Mononuclear cell (primary cell): ENCODE data around the gene PLEKHH2. TPM values are rescaled to one million over a fixed set of nuclear protein-coding genes. Genes with fewer than 3 reads are reported as not detected.

Source experiments
- H3K27me3 ChIP-seq: 2 replicates; pipeline ENCODE4 v1.6.0; 2011; ENCODE audit warnings: low read length, control low read depth; ENCODE audit not compliant: insufficient read depth
- H3K4me1 ChIP-seq: 2 replicates; pipeline ENCODE4 v1.5.1; 2011; ENCODE audit warnings: mild to moderate bottlenecking, low read length, control low read depth; ENCODE audit not compliant: insufficient read depth
- H3K4me3 ChIP-seq: 2 replicates; pipeline ENCODE4 v1.5.1; 2011; ENCODE audit warnings: mild to moderate bottlenecking, low read length, moderate library complexity
- H3K9me3 ChIP-seq: 2 replicates; pipeline ENCODE4 v1.5.1; 2011; ENCODE audit warnings: low read depth, mild to moderate bottlenecking, control low read depth, low read length
- total RNA-seq: library from RNA; depleted of rRNA; stranded (reverse); fragments of >200 nt; gene quantifications from one replicate; pipeline ENCODE4 v1.2.3, GENCODE V29; 2012

Gene PLEKHH2
- total RNA-seq, 1 donor: 2.3 TPM

- H3K9me3 ChIP-seq: no peaks in the 10 kb centered on the region
- H3K4me1 ChIP-seq: no peaks in the 10 kb centered on the region
- H3K4me3 ChIP-seq: no peak overlapping the region
- no peaks in the 10 kb centered on the region for H3K27me3 ChIP-seq
Observed at GRCh38 chr2:43751476-43751990, 114.5 kb downstream of the PLEKHH2 start.

GRCh38 chr2:43752302-43752701 is 115.2 kb downstream of the PLEKHH2 start:
- H3K27me3 ChIP-seq: no peaks in the 10 kb centered on the region
- no peak overlapping the region for H3K4me3 ChIP-seq
- H3K4me1 ChIP-seq: no peaks in the 10 kb centered on the region
- no peaks in the 10 kb centered on the region for H3K9me3 ChIP-seq

- H3K27me3 ChIP-seq: no peaks in the 10 kb centered on the region
- H3K4me1 ChIP-seq: no peaks in the 10 kb centered on the region
- no peaks in the 10 kb centered on the region for H3K9me3 ChIP-seq
- no peak overlapping the region for H3K4me3 ChIP-seq
Observed at GRCh38 chr2:43754180-43754579, 117.1 kb downstream of the PLEKHH2 start.

GRCh38 chr2:43758739-43759138 is 121.7 kb downstream of the PLEKHH2 start:
- Histone ChIP-seq H3K9me3 (no peaks in the 10 kb centered on the region), H3K4me3 (no peak overlapping the region), H3K4me1 (no peaks in the 10 kb centered on the region), H3K27me3 (no peaks in the 10 kb centered on the region)

- no peaks in the 10 kb centered on the region for H3K27me3 ChIP-seq
Observed at GRCh38 chr2:43759195-43759594, 122.1 kb downstream of the PLEKHH2 start.

GRCh38 chr2:43762286-43762685 is 125.2 kb downstream of the PLEKHH2 start:
- Histone ChIP-seq H3K4me1 (no peaks in the 10 kb centered on the region), H3K4me3 (no peak overlapping the region), H3K9me3 (no peaks in the 10 kb centered on the region), H3K27me3 (no peaks in the 10 kb centered on the region)

More at GRCh38 chr2:43759195-43759594, 122.1 kb downstream of the PLEKHH2 start:
- Histone ChIP-seq H3K9me3 (no peaks in the 10 kb centered on the region), H3K4me3 (no peak overlapping the region), H3K4me1 (no peaks in the 10 kb centered on the region)

GRCh38 chr2:43763091-43763490 is 126.0 kb downstream of the PLEKHH2 start:
- no peaks in the 10 kb centered on the region for H3K9me3 ChIP-seq
- H3K4me1 ChIP-seq: no peaks in the 10 kb centered on the region
- no peaks in the 10 kb centered on the region for H3K27me3 ChIP-seq
- H3K4me3 ChIP-seq: no peak overlapping the region

GRCh38 chr2:43764086-43764705 is 127.1 kb downstream of the PLEKHH2 start:
- Histone ChIP-seq H3K9me3 (no peaks in the 10 kb centered on the region), H3K4me1 (no peaks in the 10 kb centered on the region), H3K4me3 (no peak overlapping the region), H3K27me3 (no peaks in the 10 kb centered on the region)

- no peaks in the 10 kb centered on the region for H3K27me3 ChIP-seq
Observed at GRCh38 chr2:43766006-43766405, 128.9 kb downstream of the PLEKHH2 start.

GRCh38 chr2:43773876-43774613 is 137.0 kb downstream of the PLEKHH2 start, which contains the start of gene DYNC2LI1:
TSS of gene DYNC2LI1 (plus strand) at chr2:43774039. CDS start at chr2:43774139, 100 bp downstream.
- Histone ChIP-seq H3K4me3 (peak within 1 kb of the TSS; percentile 66), H3K9me3 (no peaks in the 10 kb centered on the region), H3K4me1 (peaks cover 8% of the 10 kb centered on the region), H3K27me3 (no peaks in the 10 kb centered on the region)

More at GRCh38 chr2:43766006-43766405, 128.9 kb downstream of the PLEKHH2 start:
- no peaks in the 10 kb centered on the region for H3K4me1 ChIP-seq
- H3K9me3 ChIP-seq: no peaks in the 10 kb centered on the region
- H3K4me3 ChIP-seq: no peak overlapping the region

- H3K4me1 ChIP-seq: peaks cover 8% of the 10 kb centered on the region
- H3K4me3 ChIP-seq: peak overlapping the region; percentile 66
- no peaks in the 10 kb centered on the region for H3K27me3 ChIP-seq
- no peaks in the 10 kb centered on the region for H3K9me3 ChIP-seq
Observed at GRCh38 chr2:43774617-43775016, 137.6 kb downstream of the PLEKHH2 start.

GRCh38 chr2:43776324-43776723 is 139.3 kb downstream of the PLEKHH2 start:
- H3K27me3 ChIP-seq: no peaks in the 10 kb centered on the region
- no peak overlapping the region for H3K4me3 ChIP-seq
- peaks cover 8% of the 10 kb centered on the region for H3K4me1 ChIP-seq
- H3K9me3 ChIP-seq: no peaks in the 10 kb centered on the region

- no peaks in the 10 kb centered on the region for H3K27me3 ChIP-seq
- H3K4me3 ChIP-seq: no peak overlapping the region
- no peaks in the 10 kb centered on the region for H3K9me3 ChIP-seq
Observed at GRCh38 chr2:43777306-43777926, 140.4 kb downstream of the PLEKHH2 start.

GRCh38 chr2:43778233-43778632 is 141.2 kb downstream of the PLEKHH2 start:
- Histone ChIP-seq H3K9me3 (no peaks in the 10 kb centered on the region), H3K4me3 (no peak overlapping the region), H3K27me3 (no peaks in the 10 kb centered on the region), H3K4me1 (peaks cover 8% of the 10 kb centered on the region)

More at GRCh38 chr2:43777306-43777926, 140.4 kb downstream of the PLEKHH2 start:
- H3K4me1 ChIP-seq: peaks cover 8% of the 10 kb centered on the region

GRCh38 chr2:43787895-43788294 is 150.8 kb downstream of the PLEKHH2 start:
- Histone ChIP-seq H3K4me3 (no peak overlapping the region), H3K27me3 (no peaks in the 10 kb centered on the region), H3K4me1 (no peaks in the 10 kb centered on the region), H3K9me3 (no peaks in the 10 kb centered on the region)
